HUES64 (cell line): ENCODE results near the gene RABGAP1L.
"Not testable (repeated sequence)": the region's sequence is repeated elsewhere in the genome, so short reads cannot be mapped to it uniquely, and the experiment has no call there.

Experiments
- H3K27ac ChIP-seq: 2 replicates; pipeline ENCODE4 v1.7.0; 2013; ENCODE audit warnings: low read depth, low read length, inconsistent platforms
- H3K27me3 ChIP-seq: 2 replicates; pipeline ENCODE4 v1.6.1; 2013; ENCODE audit warnings: mild to moderate bottlenecking, low read length; ENCODE audit not compliant: insufficient read depth
- H3K36me3 ChIP-seq: 2 replicates; pipeline ENCODE4 v1.6.1; 2013; ENCODE audit warnings: mild to moderate bottlenecking, low read length; ENCODE audit not compliant: insufficient read depth
- H3K4me1 ChIP-seq: 2 replicates; pipeline ENCODE4 v1.6.1; 2013; ENCODE audit warnings: mild to moderate bottlenecking, low read length, moderate library complexity; ENCODE audit not compliant: insufficient read depth
- H3K4me3 ChIP-seq: 2 replicates; pipeline ENCODE4 v1.5.1; 2013; ENCODE audit warnings: mild to moderate bottlenecking, low read length, moderate library complexity
- H3K9ac ChIP-seq: 2 replicates; pipeline ENCODE4 v1.6.1; 2013; ENCODE audit warnings: mild to moderate bottlenecking, low read depth, low read length
- H3K9me3 ChIP-seq: 2 replicates; pipeline ENCODE4 v1.6.1; 2013; ENCODE audit warnings: low read depth, low read length; ENCODE audit not compliant: insufficient read depth
- WGBS: fragments of 150-250, 120-280 bp; methylation state at CpG from one replicate; pipeline ENCODE4 v1.1.7; 2013; ENCODE audit warnings: missing lambda C conversion rate; 5-methylcytosine and 5-hydroxymethylcytosine counted together

RABGAP1L gene

GRCh38 chr1:174535207-174535606 lies 375.9 kb downstream of the RABGAP1L start:
- Histone ChIP-seq H3K9ac (no peak overlapping the region), H3K9me3 (no peaks in the 10 kb centered on the region), H3K36me3 (no peaks in the 10 kb centered on the region), H3K4me3 (no peak overlapping the region), H3K27ac (no peak overlapping the region), H3K4me1 (no peaks in the 10 kb centered on the region), H3K27me3 (no peaks in the 10 kb centered on the region)
- WGBS, result 88% methylated on average over 1 of the region's 2 CpGs

- no CpG with 5 or more reads among the region's 2 CpGs for WGBS
- not testable (repeated sequence) for H3K27ac ChIP-seq, H3K9ac ChIP-seq, H3K4me3 ChIP-seq, H3K4me1 ChIP-seq, H3K36me3 ChIP-seq, H3K27me3 ChIP-seq
- peaks cover 19% of the 10 kb centered on the region for H3K9me3 ChIP-seq
Measured at GRCh38 chr1:174543421-174543820, 384.1 kb downstream of the RABGAP1L start.

- 90% methylated on average over 3 of the region's 3 CpGs for WGBS
- Histone ChIP-seq H3K27me3 (no peaks in the 10 kb centered on the region), H3K9ac (no peak overlapping the region), H3K4me1 (no peaks in the 10 kb centered on the region), H3K27ac (no peak overlapping the region), H3K36me3 (no peaks in the 10 kb centered on the region), H3K4me3 (no peak overlapping the region), H3K9me3 (peaks cover 11% of the 10 kb centered on the region)
Measured at GRCh38 chr1:174550296-174550695, 391.0 kb downstream of the RABGAP1L start.

- Histone ChIP-seq H3K9me3 (no peaks in the 10 kb centered on the region), H3K4me3 (no peak overlapping the region), H3K9ac (no peak overlapping the region), H3K36me3 (no peaks in the 10 kb centered on the region), H3K4me1 (no peaks in the 10 kb centered on the region), H3K27me3 (no peaks in the 10 kb centered on the region), H3K27ac (no peak overlapping the region)
- 86% methylated on average over 1 of the region's 1 CpG for WGBS
Measured at GRCh38 chr1:174556392-174556791, 397.1 kb downstream of the RABGAP1L start.

- H3K36me3 ChIP-seq, result no peaks in the 10 kb centered on the region
- H3K4me3 ChIP-seq, result no peak overlapping the region
- no peak overlapping the region for H3K27ac ChIP-seq
- H3K4me1 ChIP-seq, result no peaks in the 10 kb centered on the region; the same call in 1 of the 2 replicates
- no peaks in the 10 kb centered on the region for H3K27me3 ChIP-seq
- no peaks in the 10 kb centered on the region for H3K9me3 ChIP-seq
- H3K9ac ChIP-seq, result no peak overlapping the region
Measured at GRCh38 chr1:174568551-174568950, 409.2 kb downstream of the RABGAP1L start.

- Histone ChIP-seq H3K4me1 (no peaks in the 10 kb centered on the region; the same call in 1 of the 2 replicates), H3K27me3 (no peaks in the 10 kb centered on the region), H3K27ac (no peak overlapping the region), H3K9ac (no peak overlapping the region), H3K36me3 (no peaks in the 10 kb centered on the region), H3K9me3 (peaks cover under 1% of the 10 kb centered on the region), H3K4me3 (no peak overlapping the region)
- 65% methylated on average over 3 of the region's 3 CpGs for WGBS
Measured at GRCh38 chr1:174569240-174569639, 409.9 kb downstream of the RABGAP1L start.

GRCh38 chr1:174572771-174573170 lies 413.5 kb downstream of the RABGAP1L start:
- no peaks in the 10 kb centered on the region for H3K36me3 ChIP-seq
- H3K27ac ChIP-seq, result no peak overlapping the region
- no peak overlapping the region for H3K4me3 ChIP-seq
- no peak overlapping the region for H3K9ac ChIP-seq
- H3K27me3 ChIP-seq, result no peaks in the 10 kb centered on the region
- H3K4me1 ChIP-seq, result no peaks in the 10 kb centered on the region; the same call in 1 of the 2 replicates
- H3K9me3 ChIP-seq, result peaks cover 19% of the 10 kb centered on the region
- 84% methylated on average over 1 of the region's 1 CpG for WGBS

GRCh38 chr1:174576120-174576519 lies 416.8 kb downstream of the RABGAP1L start:
- H3K4me3 ChIP-seq, H3K9ac ChIP-seq, H3K27me3 ChIP-seq, H3K4me1 ChIP-seq, H3K36me3 ChIP-seq, H3K27ac ChIP-seq: not testable (repeated sequence)
- WGBS, result 95% methylated on average over 6 of the region's 6 CpGs
- H3K9me3 ChIP-seq, result peaks cover 19% of the 10 kb centered on the region

- no peaks in the 10 kb centered on the region for H3K27me3 ChIP-seq
- H3K4me3 ChIP-seq, result no peak overlapping the region
- H3K36me3 ChIP-seq, result no peaks in the 10 kb centered on the region
- H3K4me1 ChIP-seq, result no peaks in the 10 kb centered on the region
- no peak overlapping the region for H3K27ac ChIP-seq
- peaks cover 19% of the 10 kb centered on the region for H3K9me3 ChIP-seq
- H3K9ac ChIP-seq, result no peak overlapping the region
Measured at GRCh38 chr1:174577681-174578080, 418.4 kb downstream of the RABGAP1L start.

GRCh38 chr1:174580801-174581200 lies 421.5 kb downstream of the RABGAP1L start:
- Histone ChIP-seq H3K9ac (no peak overlapping the region), H3K36me3 (no peaks in the 10 kb centered on the region), H3K27me3 (no peaks in the 10 kb centered on the region), H3K9me3 (peaks cover 10% of the 10 kb centered on the region; the same call in 1 of the 2 replicates), H3K4me3 (no peak overlapping the region), H3K4me1 (no peaks in the 10 kb centered on the region), H3K27ac (no peak overlapping the region)
- 75% methylated on average over 1 of the region's 3 CpGs for WGBS

- Histone ChIP-seq H3K36me3 (no peaks in the 10 kb centered on the region), H3K4me3 (no peak overlapping the region), H3K27ac (no peak overlapping the region), H3K4me1 (no peaks in the 10 kb centered on the region), H3K27me3 (no peaks in the 10 kb centered on the region), H3K9me3 (no peaks in the 10 kb centered on the region; the same call in 1 of the 2 replicates), H3K9ac (no peak overlapping the region)
- 100% methylated on average over 1 of the region's 1 CpG for WGBS
Measured at GRCh38 chr1:174583316-174583715, 424.0 kb downstream of the RABGAP1L start.

- Histone ChIP-seq H3K36me3 (no peaks in the 10 kb centered on the region), H3K9ac (no peak overlapping the region), H3K4me1 (no peaks in the 10 kb centered on the region), H3K4me3 (no peak overlapping the region), H3K27me3 (no peaks in the 10 kb centered on the region), H3K27ac (no peak overlapping the region), H3K9me3 (peaks cover 4% of the 10 kb centered on the region; the same call in 1 of the 2 replicates)
- 100% methylated on average over 1 of the region's 1 CpG for WGBS
Measured at GRCh38 chr1:174584071-174584470, 424.8 kb downstream of the RABGAP1L start.
